HepG2 (cell line): ENCODE measurements around the gene CHTF18.

Experiments used
- ATF1 ChIP-seq: IDR thresholded peaks from 2 replicates; pipeline ENCODE4 v1.6.1; 2016; ENCODE audit warnings: mild to moderate bottlenecking, control low read depth
- IRF2 ChIP-seq: IDR thresholded peaks from 2 replicates; pipeline ENCODE4 v1.6.1; 2018; ENCODE audit warnings: missing genetic modification reagents, missing compliant biosample characterization
- MAZ ChIP-seq, 2 experiments: sonication (generic) in 1 of 2; formaldehyde crosslinking in 1 of 2; IDR thresholded peaks; 2 replicates each; pipeline versions ENCODE4 v1.5.0 to v1.6.1; 2012 to 2020; ENCODE audit warnings: low read depth in 2 of 2, mild to moderate bottlenecking in 2 of 2, borderline replicate concordance in 1 of 2, improper control_type of control experiment in 1 of 2, low read length in 1 of 2, missing genetic modification reagents in 1 of 2, moderate library complexity in 1 of 2
- NPAS2 ChIP-seq: sonication (generic); formaldehyde crosslinking; IDR thresholded peaks from 2 replicates; pipeline ENCODE4 v1.8.0; 2022; ENCODE audit warnings: mild to moderate bottlenecking, missing genetic modification reagents, borderline replicate concordance
- TBL1XR1 ChIP-seq: fragments of 150-350 bp; IDR thresholded peaks from 2 replicates; pipeline ENCODE4 v1.6.1; 2014; ENCODE audit warnings: borderline replicate concordance, low read length; ENCODE audit not compliant: partially characterized antibody
- ZNF138 ChIP-seq: sonication (generic); formaldehyde crosslinking; IDR thresholded peaks from 2 replicates; pipeline ENCODE4 v1.5.0; 2020; ENCODE audit warnings: mild to moderate bottlenecking, low read depth, missing genetic modification reagents
- ZNF30 ChIP-seq: sonication (generic); formaldehyde crosslinking; IDR thresholded peaks from 2 replicates; pipeline ENCODE4 v1.5.0; 2020; ENCODE audit warnings: mild to moderate bottlenecking, missing genetic modification reagents
- TF ChIP-seq, protein P1 (sequence below): sonication (generic); formaldehyde crosslinking; IDR thresholded peaks from 2 replicates; pipeline ENCODE4 v1.5.0; 2020; ENCODE audit warnings: mild to moderate bottlenecking, missing genetic modification reagents, moderate library complexity

DNA sequence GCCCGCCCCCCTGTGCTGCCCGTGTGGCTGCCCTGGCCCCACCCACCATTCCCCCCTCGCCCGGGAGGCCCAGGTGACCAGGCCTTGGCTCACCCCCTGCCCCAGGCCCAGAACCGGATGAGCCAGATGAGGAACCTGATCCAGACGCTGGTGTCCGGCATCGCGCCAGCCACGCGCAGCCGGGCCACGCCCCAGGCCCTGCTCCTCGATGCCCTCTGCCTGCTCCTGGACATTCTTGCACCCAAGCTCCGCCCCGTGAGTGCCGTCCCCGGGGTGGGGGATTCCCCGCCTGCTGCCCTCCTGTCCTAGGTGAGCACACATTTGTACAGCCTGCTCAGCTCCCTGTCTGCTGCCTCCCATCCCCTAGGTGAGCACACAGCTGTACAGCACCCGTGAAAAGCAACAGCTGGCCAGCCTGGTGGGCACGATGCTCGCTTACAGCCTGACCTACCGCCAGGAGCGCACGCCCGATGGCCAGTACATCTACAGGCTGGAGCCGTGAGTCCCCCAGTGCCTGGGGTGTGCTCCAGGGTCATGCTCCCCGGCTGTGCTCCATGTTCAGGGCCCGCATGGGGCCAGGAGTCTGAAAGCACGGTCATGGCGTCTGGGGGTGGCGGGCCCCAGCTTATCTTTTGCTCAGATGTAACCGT lies 7.3 kb downstream of the CHTF18 start:
- TF ChIP-seq ZNF138: no peak
- TF ChIP-seq ZNF30 (CRISPR knock-in tag): no peak
- TF ChIP-seq TBL1XR1: no peak
- no peak for TF ChIP-seq NPAS2
- TF ChIP-seq IRF2: no peak
- TF ChIP-seq ATF1 (CRISPR knock-in tag): no peak
- no peak for TF ChIP-seq MAZ (IDR thresholded peaks at IDR 0.05; ENCODE audit: borderline replicate concordance, low read depth, low read length)
- no peak for TF ChIP-seq MAZ (CRISPR knock-in tag; IDR thresholded peaks at IDR 0.05; ENCODE audit: low read depth)
- TF ChIP-seq, protein P1, sequence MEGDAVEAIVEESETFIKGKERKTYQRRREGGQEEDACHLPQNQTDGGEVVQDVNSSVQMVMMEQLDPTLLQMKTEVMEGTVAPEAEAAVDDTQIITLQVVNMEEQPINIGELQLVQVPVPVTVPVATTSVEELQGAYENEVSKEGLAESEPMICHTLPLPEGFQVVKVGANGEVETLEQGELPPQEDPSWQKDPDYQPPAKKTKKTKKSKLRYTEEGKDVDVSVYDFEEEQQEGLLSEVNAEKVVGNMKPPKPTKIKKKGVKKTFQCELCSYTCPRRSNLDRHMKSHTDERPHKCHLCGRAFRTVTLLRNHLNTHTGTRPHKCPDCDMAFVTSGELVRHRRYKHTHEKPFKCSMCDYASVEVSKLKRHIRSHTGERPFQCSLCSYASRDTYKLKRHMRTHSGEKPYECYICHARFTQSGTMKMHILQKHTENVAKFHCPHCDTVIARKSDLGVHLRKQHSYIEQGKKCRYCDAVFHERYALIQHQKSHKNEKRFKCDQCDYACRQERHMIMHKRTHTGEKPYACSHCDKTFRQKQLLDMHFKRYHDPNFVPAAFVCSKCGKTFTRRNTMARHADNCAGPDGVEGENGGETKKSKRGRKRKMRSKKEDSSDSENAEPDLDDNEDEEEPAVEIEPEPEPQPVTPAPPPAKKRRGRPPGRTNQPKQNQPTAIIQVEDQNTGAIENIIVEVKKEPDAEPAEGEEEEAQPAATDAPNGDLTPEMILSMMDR (CRISPR knock-in tag): no peak
